ENCODE results near the gene LRRC4B. TPM values are rescaled to one million over a fixed set of nuclear protein-coding genes. Genes with fewer than 3 reads are reported as not detected.

The LRRC4B gene
- total and polyA plus RNA-seq, 7 donors, result 0.23 to 2.8 (median 2.4) TPM; not detected in 1

DNA sequence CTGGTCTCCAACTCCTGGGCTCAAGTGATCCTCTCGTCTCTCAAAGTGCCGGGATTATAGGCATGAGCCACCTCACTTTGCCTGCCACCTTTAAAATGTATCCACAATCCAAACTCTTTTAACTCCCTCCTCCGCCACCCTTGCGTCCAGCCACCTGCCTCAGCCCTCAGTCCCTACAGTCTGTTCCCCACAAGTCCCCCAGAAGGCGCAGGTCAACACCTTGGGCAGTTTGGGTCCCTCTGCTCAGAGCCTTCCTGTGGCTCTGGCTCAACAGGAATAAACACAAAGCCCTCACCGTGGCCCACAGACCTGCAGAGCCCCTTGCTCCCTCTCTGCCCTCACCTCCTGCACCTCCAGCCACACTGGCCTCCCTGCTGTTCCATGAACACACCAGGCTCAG lies 99.4 kb downstream of the LRRC4B start:
- no peak for DNase-seq
- H3K36me3 ChIP-seq, result no peaks in the 10 kb centered on the region
- 86 to 94% methylated on average over 6 of the region's 6 CpGs for WGBS, 2 donors
- intact Hi-C loops (cut with DNase I), result no loop called here
- H3K27ac ChIP-seq, result no peak overlapping the region
- TF ChIP-seq POLR2AphosphoS5 (IDR thresholded peaks at IDR 0.05), result no peak
- TF ChIP-seq, protein P1, sequence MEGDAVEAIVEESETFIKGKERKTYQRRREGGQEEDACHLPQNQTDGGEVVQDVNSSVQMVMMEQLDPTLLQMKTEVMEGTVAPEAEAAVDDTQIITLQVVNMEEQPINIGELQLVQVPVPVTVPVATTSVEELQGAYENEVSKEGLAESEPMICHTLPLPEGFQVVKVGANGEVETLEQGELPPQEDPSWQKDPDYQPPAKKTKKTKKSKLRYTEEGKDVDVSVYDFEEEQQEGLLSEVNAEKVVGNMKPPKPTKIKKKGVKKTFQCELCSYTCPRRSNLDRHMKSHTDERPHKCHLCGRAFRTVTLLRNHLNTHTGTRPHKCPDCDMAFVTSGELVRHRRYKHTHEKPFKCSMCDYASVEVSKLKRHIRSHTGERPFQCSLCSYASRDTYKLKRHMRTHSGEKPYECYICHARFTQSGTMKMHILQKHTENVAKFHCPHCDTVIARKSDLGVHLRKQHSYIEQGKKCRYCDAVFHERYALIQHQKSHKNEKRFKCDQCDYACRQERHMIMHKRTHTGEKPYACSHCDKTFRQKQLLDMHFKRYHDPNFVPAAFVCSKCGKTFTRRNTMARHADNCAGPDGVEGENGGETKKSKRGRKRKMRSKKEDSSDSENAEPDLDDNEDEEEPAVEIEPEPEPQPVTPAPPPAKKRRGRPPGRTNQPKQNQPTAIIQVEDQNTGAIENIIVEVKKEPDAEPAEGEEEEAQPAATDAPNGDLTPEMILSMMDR (IDR thresholded peaks at IDR 0.05), result no peak
- no peak for TF ChIP-seq EP300 (IDR thresholded peaks at IDR 0.05)
- no peak for TF ChIP-seq POLR2A (IDR thresholded peaks at IDR 0.05)
- H3K9me3 ChIP-seq, result no peaks in the 10 kb centered on the region
- no peaks in the 10 kb centered on the region for H3K4me1 ChIP-seq
- peaks cover 0 to 11% (median 0%) of the 10 kb centered on the region in 3 donors for H3K27me3 ChIP-seq
- no peak overlapping the region for H3K4me3 ChIP-seq

DNA sequence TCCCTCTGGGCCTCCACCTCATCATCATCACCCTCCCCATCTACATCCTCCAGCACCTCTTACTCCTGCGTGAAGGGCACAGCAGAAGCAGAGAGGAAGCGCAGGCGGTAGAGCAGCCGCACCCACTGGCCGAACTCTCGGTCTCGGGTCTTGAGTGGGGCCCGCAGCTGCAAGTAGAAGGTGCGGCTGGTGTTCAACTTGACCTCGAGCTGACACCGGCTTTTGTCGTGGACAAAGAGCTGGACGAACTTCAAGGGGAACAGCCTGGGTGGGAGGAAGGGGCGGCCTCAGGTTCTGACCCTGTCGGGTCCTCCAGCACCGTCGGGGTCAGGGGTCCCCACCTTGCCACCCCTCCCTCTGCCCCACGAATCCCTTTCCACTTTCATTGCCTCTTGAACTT lies 100.7 kb downstream of the LRRC4B start:
- H3K27ac ChIP-seq, result no peak overlapping the region
- intact Hi-C loops (cut with DNase I), result no loop called here
- peaks cover 0 to 11% (median 0%) of the 10 kb centered on the region in 3 donors for H3K27me3 ChIP-seq
- H3K4me1 ChIP-seq, result no peaks in the 10 kb centered on the region
- DNase-seq, result no peak
- no peaks in the 10 kb centered on the region for H3K9me3 ChIP-seq
- no peaks in the 10 kb centered on the region for H3K36me3 ChIP-seq
- no peak for TF ChIP-seq EP300 (IDR thresholded peaks at IDR 0.05)
- no peak for TF ChIP-seq POLR2A (IDR thresholded peaks at IDR 0.05)
- TF ChIP-seq POLR2AphosphoS5 (IDR thresholded peaks at IDR 0.05), result no peak
- WGBS, 2 donors, result 86 to 88% methylated on average over 18 of the region's 18 CpGs
- H3K4me3 ChIP-seq, result no peak overlapping the region

Other genes with a start within 250 kb of the LRRC4B start
- gene KCNC3, start 239.1 kb downstream of the LRRC4B start, total RNA-seq, result under 1 TPM in 2 of 4 donors, not detected in 2; 0.36 to 0.83 TPM
- 1 to 10 TPM in 1 of 3 donors, under 1 TPM in 1, not detected in 1; 0.92 to 1.6 TPM for gene KCNC3, start 239.1 kb downstream of the LRRC4B start, polyA plus RNA-seq
- gene NAPSA, start 202.8 kb downstream of the LRRC4B start, total RNA-seq, result under 1 TPM in 2 of 4 donors, not detected in 2; 0.55 to 0.95 TPM
- gene NAPSA, start 202.8 kb downstream of the LRRC4B start, polyA plus RNA-seq, result 1 to 10 TPM in 2 of 3 donors, under 1 TPM in 1; 0.69 to 2.4 (median 2.0) TPM
- gene NR1H2, start 192.0 kb downstream of the LRRC4B start, total RNA-seq, result 100 to 1,000 TPM in 3 of 4 donors, 10 to 100 TPM in 1; 92.5 to 143 (median 109) TPM
- 10 to 100 TPM; 58.9 to 72.8 (median 65.4) TPM for gene NR1H2, start 192.0 kb downstream of the LRRC4B start, polyA plus RNA-seq
- 10 to 100 TPM in 3 of 4 donors, 1 to 10 TPM in 1; 9.6 to 20.5 (median 10.0) TPM for gene POLD1, start 184.1 kb downstream of the LRRC4B start, total RNA-seq
- gene POLD1, start 184.1 kb downstream of the LRRC4B start, polyA plus RNA-seq, result 10 to 100 TPM; 10.8 to 44.2 (median 19.0) TPM
- 1 to 10 TPM in 1 of 4 donors, not detected in 3; 3.0 TPM for gene SPIB, start 149.5 kb downstream of the LRRC4B start, total RNA-seq
- gene SPIB, start 149.5 kb downstream of the LRRC4B start, polyA plus RNA-seq, result 10 to 100 TPM; 22.8 to 58.1 (median 44.6) TPM
- gene MYBPC2, start 135.5 kb downstream of the LRRC4B start, total RNA-seq, result not detected
- under 1 TPM in 1 of 3 donors, not detected in 2; 0.95 TPM for gene MYBPC2, start 135.5 kb downstream of the LRRC4B start, polyA plus RNA-seq
- gene EMC10, start 91.9 kb downstream of the LRRC4B start, total RNA-seq, result 10 to 100 TPM; 38.5 to 48.5 (median 42.3) TPM
- 100 to 1,000 TPM in 1 of 3 donors, 10 to 100 TPM in 2; 34.2 to 140 (median 41.8) TPM for gene EMC10, start 91.9 kb downstream of the LRRC4B start, polyA plus RNA-seq
- 1 to 10 TPM in 2 of 4 donors, under 1 TPM in 1, not detected in 1; 0.36 to 7.1 (median 1.2) TPM for gene GARIN5A, start 91.6 kb downstream of the LRRC4B start, total RNA-seq
- 1 to 10 TPM in 2 of 3 donors, not detected in 1; 1.6 to 2.8 TPM for gene GARIN5A, start 91.6 kb downstream of the LRRC4B start, polyA plus RNA-seq
- 10 to 100 TPM; 23.5 to 47.9 (median 33.7) TPM for gene JOSD2, start 57.2 kb downstream of the LRRC4B start, total RNA-seq
- 10 to 100 TPM; 55.3 to 85.1 (median 65.7) TPM for gene JOSD2, start 57.2 kb downstream of the LRRC4B start, polyA plus RNA-seq
- gene ASPDH, start 54.5 kb downstream of the LRRC4B start, total RNA-seq, result not detected
- not detected for gene ASPDH, start 54.5 kb downstream of the LRRC4B start, polyA plus RNA-seq
- under 1 TPM; 0.28 to 0.66 (median 0.38) TPM for gene SYT3, start 71.4 kb upstream of the LRRC4B start, total RNA-seq
- under 1 TPM in 2 of 3 donors, not detected in 1; under 0.01 to 0.38 TPM for gene SYT3, start 71.4 kb upstream of the LRRC4B start, polyA plus RNA-seq
- not detected for gene C19orf81, start 81.0 kb upstream of the LRRC4B start, total RNA-seq
- not detected for gene C19orf81, start 81.0 kb upstream of the LRRC4B start, polyA plus RNA-seq
- 1 to 10 TPM in 2 of 4 donors, under 1 TPM in 2; under 0.01 to 1.2 (median 0.54) TPM for gene SHANK1, start 151.4 kb upstream of the LRRC4B start, total RNA-seq
- gene SHANK1, start 151.4 kb upstream of the LRRC4B start, polyA plus RNA-seq, result under 1 TPM in 1 of 3 donors, not detected in 2; 0.19 TPM
- gene CLEC11A, start 154.9 kb upstream of the LRRC4B start, total RNA-seq, result 10 to 100 TPM in 3 of 4 donors, 1 to 10 TPM in 1; 9.5 to 20.2 (median 14.6) TPM
- gene CLEC11A, start 154.9 kb upstream of the LRRC4B start, polyA plus RNA-seq, result 1 to 10 TPM; 2.1 to 6.1 (median 3.6) TPM
- gene GPR32, start 202.0 kb upstream of the LRRC4B start, total RNA-seq, result not detected
- gene GPR32, start 202.0 kb upstream of the LRRC4B start, polyA plus RNA-seq, result not detected
- not detected for gene ACP4, start 222.0 kb upstream of the LRRC4B start, total RNA-seq
- gene ACP4, start 222.0 kb upstream of the LRRC4B start, polyA plus RNA-seq, result not detected

Measured in sigmoid colon (tissue), 7 donors.